Gastrocnemius medialis (tissue), 4 donors: Measurements from ENCODE around the gene HRNR. TPM values are rescaled to one million over a fixed set of nuclear protein-coding genes. Genes with fewer than 3 reads are reported as not detected.
A peak's percentile ranks its signal among the peaks of the same experiment; 100 is the strongest.

ENCODE experiments used
- ATAC-seq, 2 donors: fragments of 150-250 bp; one replicate each; pipeline ENCODE4 v1.9.1; 2016
- DNase-seq, 2 donors: peaks; one replicate each; pipeline ENCODE4 v3.0.0-alpha.2; 2019
- H3K27ac ChIP-seq, 4 donors: fragments of 200-600 bp; sonication (generic); 1 replicate in 1 of 4; 2 replicates in 3 of 4; pipeline ENCODE4 v1.5.1; 2016 to 2018; ENCODE audit warnings: mild to moderate bottlenecking in 2 of 4, moderate library complexity in 1 of 4
- H3K27me3 ChIP-seq, 3 donors: fragments of 200-600 bp; sonication (generic) in 2 of 3; 1 replicate in 1 of 3; 2 replicates in 2 of 3; pipeline versions ENCODE4 v1.5.1 to v1.6.0; 2016 to 2019; ENCODE audit warnings: mild to moderate bottlenecking in 1 of 3, moderate library complexity in 1 of 3
- H3K36me3 ChIP-seq, 2 donors: fragments of 200-600 bp; sonication (generic) in 1 of 2; one replicate each; pipeline ENCODE4 v1.5.1; 2017 to 2018
- H3K4me1 ChIP-seq, 2 donors: fragments of 200-600 bp; sonication (generic) in 1 of 2; one replicate each; pipeline ENCODE4 v1.5.1; 2016 to 2017; ENCODE audit warnings: mild to moderate bottlenecking in 2 of 2
- H3K4me3 ChIP-seq, 4 donors: fragments of 200-600 bp; sonication (generic) in 3 of 4; 1 replicate in 1 of 4; 2 replicates in 3 of 4; pipeline ENCODE4 v1.5.1; 2016 to 2019; ENCODE audit warnings: mild to moderate bottlenecking in 2 of 4
- H3K9me3 ChIP-seq, 3 donors: fragments of 200-600 bp; sonication (generic) in 2 of 3; 1 replicate in 1 of 3; 2 replicates in 2 of 3; pipeline ENCODE4 v1.5.1; 2016 to 2019
- CTCF ChIP-seq, 5 experiments: fragments of 450-650 bp in 3 of 5; fragments of 200-600 bp in 2 of 5; sonication (generic) in 2 of 5; IDR thresholded peaks in 4 of 5; conservative IDR thresholded peaks in 1 of 5; 1 replicate in 4 of 5; 2 replicates in 1 of 5; pipeline ENCODE4 v1.5.1; 2016 to 2019; ENCODE audit warnings: antibody characterized with exemption in 5 of 5, mild to moderate bottlenecking in 3 of 5, moderate library complexity in 3 of 5
- POLR2A ChIP-seq, 2 donors: fragments of 450-650 bp; IDR thresholded peaks; one replicate each; pipeline ENCODE4 v1.6.1; 2017; ENCODE audit warnings: antibody characterized with exemption in 2 of 2, mild to moderate bottlenecking in 2 of 2, moderate library complexity in 2 of 2
- in situ Hi-C, 4 donors: fragments of 200-750 bp; cut with MboI; loops; one replicate each; pipeline versions ENCODE4 v1.15.0 to v1.8.0; 2017; ENCODE audit warnings: low sequenced_read_pairs in 4 of 4
- intact Hi-C: fragments of 100-400 bp; cut with DNase I; formaldehyde crosslinking; loops from one replicate; pipeline ENCODE4 v1.15.1; 2023; ENCODE audit warnings: low total_unique reads
- total RNA-seq, 4 donors: library from RNA; depleted of rRNA; stranded (reverse); fragments of >200 nt; gene quantifications; one replicate each; pipeline versions ENCODE4 v1.1.0 to v1.2.3, GENCODE V29; 2016

The HRNR gene
- total RNA-seq, 4 donors from 2014 or later: not detected

DNA sequence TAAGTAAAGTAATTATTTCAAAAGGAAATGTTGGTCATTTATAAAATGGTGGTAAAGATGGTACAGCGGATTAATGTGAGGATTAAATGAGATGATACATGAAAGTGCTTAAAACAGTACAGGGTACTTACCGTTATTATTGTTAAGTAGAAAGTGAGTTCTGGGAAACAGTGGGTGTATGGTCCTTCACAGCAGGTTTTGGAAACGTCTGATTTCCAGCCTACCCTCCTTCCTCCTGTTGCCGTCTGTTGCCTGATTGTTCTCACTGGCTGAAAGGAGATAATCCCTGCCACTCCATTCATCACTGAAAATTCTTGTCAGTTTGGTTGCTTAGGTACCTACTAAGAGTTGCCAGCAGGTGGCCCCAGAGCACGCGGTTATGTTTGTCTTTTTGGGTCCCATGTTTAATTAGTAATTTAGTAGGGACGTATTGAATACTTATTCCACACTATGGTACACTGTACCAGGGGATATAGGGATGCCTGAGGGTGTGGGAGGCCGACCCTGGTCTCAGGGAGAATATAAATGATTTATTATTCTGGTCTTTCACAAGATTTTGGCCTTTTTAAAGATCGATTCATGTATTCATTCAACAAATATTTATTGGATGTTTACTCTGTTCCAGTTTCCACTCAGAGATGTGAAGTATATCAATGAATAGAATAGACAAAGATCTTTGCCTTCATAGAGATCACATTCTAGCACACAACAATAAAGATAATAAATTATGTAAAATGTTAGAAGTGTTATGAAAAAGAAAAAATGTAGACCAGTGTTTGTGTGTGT, 34.1 kb downstream of the HRNR start:
- intact Hi-C loops: loop anchor here (2.0 kb wide), 2 partner anchors 251 to 269 kb away; no protein-coding TSS in a partner anchor

GRCh38 chr1:152188673-152189591, 35.1 kb downstream of the HRNR start:
- Histone ChIP-seq H3K9me3 (no peaks in the 10 kb centered on the region), H3K36me3 (no peaks in the 10 kb centered on the region), H3K27ac (peak overlapping the region; percentile 7 to 43 (median 34)), H3K27me3 (peaks cover 0 to 13% (median 6%) of the 10 kb centered on the region in 3 donors), H3K4me3 (peak overlapping the region; percentile 50 to 59 (median 56)), H3K4me1 (no peaks in the 10 kb centered on the region)
- in situ Hi-C loops (loop anchor here in 3 of 4 donors (10.0 to 25.0 kb wide), 3 partner anchors 134 to 273 kb away; no protein-coding TSS in a partner anchor), intact Hi-C loops (loop anchor here (2.0 kb wide), 2 partner anchors 252 to 270 kb away; no protein-coding TSS in a partner anchor)
- DNase-seq (peak in 1 of 2 donors; percentile 31), ATAC-seq (peak; percentile 39 to 44)
- TF ChIP-seq CTCF (IDR thresholded peaks at IDR 0.05 in 4 of 5, conservative IDR thresholded peaks at IDR 0.05 in 1 of 5) (peak in 4 of 5 experiments; percentile 58 to 72 (median 63)), POLR2A (IDR thresholded peaks at IDR 0.05) (no peak)

More for the DNA sequence above, 34.1 kb downstream of the HRNR start:
- H3K4me3 ChIP-seq: peak overlapping the region; percentile 50 to 59 (median 56)
- peak in 1 of 2 donors; percentile 16 for ATAC-seq
- H3K27ac ChIP-seq: no peak overlapping the region
- no peaks in the 10 kb centered on the region for H3K9me3 ChIP-seq
- DNase-seq: no peak
- no peaks in the 10 kb centered on the region for H3K36me3 ChIP-seq
- in situ Hi-C loops: loop anchor here (5.0 to 25.0 kb wide), 4 partner anchors 135 to 272 kb away; no protein-coding TSS in a partner anchor
- H3K4me1 ChIP-seq: no peaks in the 10 kb centered on the region
- H3K27me3 ChIP-seq: peaks cover 0 to 13% (median 6%) of the 10 kb centered on the region in 3 donors
- TF ChIP-seq CTCF (IDR thresholded peaks at IDR 0.05 in 4 of 5, conservative IDR thresholded peaks at IDR 0.05 in 1 of 5) (peak; percentile 17 to 57 (median 38)), POLR2A (IDR thresholded peaks at IDR 0.05) (no peak)

GRCh38 chr1:152186556-152187285, 37.3 kb downstream of the HRNR start:
- intact Hi-C loops (no loop called here), in situ Hi-C loops (loop anchor here in 3 of 4 donors (10.0 to 25.0 kb wide), 3 partner anchors 132 to 276 kb away; no protein-coding TSS in a partner anchor)
- Histone ChIP-seq H3K27ac (no peak overlapping the region), H3K4me3 (no peak overlapping the region), H3K27me3 (peaks cover 0 to 13% (median 6%) of the 10 kb centered on the region in 3 donors), H3K4me1 (no peaks in the 10 kb centered on the region), H3K9me3 (no peaks in the 10 kb centered on the region), H3K36me3 (no peaks in the 10 kb centered on the region)
- ATAC-seq (no peak), DNase-seq (no peak)
- no peak for TF ChIP-seq CTCF (IDR thresholded peaks at IDR 0.05 in 4 of 5, conservative IDR thresholded peaks at IDR 0.05 in 1 of 5)
- no peak for TF ChIP-seq POLR2A (IDR thresholded peaks at IDR 0.05)
